K562 (cell line): ENCODE measurements around the gene TMIGD3. TPM values are rescaled to one million over a fixed set of nuclear protein-coding genes. Genes with fewer than 3 reads are reported as not detected.

Experiments used
- ATAC-seq: fragments of 200-7000 bp; cut with Tn5 transposase; 3 replicates; pipeline ENCODE4 v1.9.1; 2020; ENCODE audit warnings: moderate library complexity
- BruUV-seq: library from RNA; stranded (reverse); fragments of 400-500 nt; replicated peaks from 2 replicates; lab custom pipeline; 2021; lab: Mats Ljungman, UMichigan
- CTCF ChIA-PET: fragments of 300-600 bp; formaldehyde crosslinking; extraction: SDS; loops from one replicate; lab custom pipeline; 2021; ENCODE audit warnings: low intra/inter-chr PET ratio; lab: Yijun Ruan, JAX
- POLR2A ChIA-PET: fragments of 300-600, 350-650 bp; sonication (Branson Sonifier 250); formaldehyde crosslinking; extraction: SDS; loops from one replicate; lab custom pipeline; 2021; ENCODE audit warnings: antibody characterized with exemption, inconsistent platforms; lab: Yijun Ruan, JAX
- DNase-seq, 4 experiments: peaks; one replicate each; pipeline versions ENCODE4 v3.0.0 to v3.0.0-alpha.2; 2011 to 2018; ENCODE audit warnings: low spot score in 3 of 4, mixed read lengths in 3 of 4; ENCODE audit errors: extremely low read depth in 1 of 4
- FAIRE-seq: peaks from 2 replicates; lab custom pipeline; 2011; peaks lifted over from hg19 to GRCh38; lab: Jason Lieb, UNC
- H2AFZ ChIP-seq: 2 replicates; pipeline ENCODE4 v1.6.0; 2011; ENCODE audit warnings: low read depth, low read length, control low read depth, inconsistent platforms
- H3K27ac ChIP-seq: fragments of 200-600 bp; 3 replicates; pipeline ENCODE4 v1.8.0; 2011; ENCODE audit warnings: low read depth, mild to moderate bottlenecking, control low read depth, inconsistent platforms, low read length, moderate library complexity, mixed read lengths; ENCODE audit errors: extremely low read depth
- H3K27me3 ChIP-seq, 2 experiments: fragments of 300-600 bp in 1 of 2; 2 replicates in 1 of 2; 3 replicates in 1 of 2; pipeline versions ENCODE4 v1.6.0 to v1.8.0; 2011; ENCODE audit warnings: inconsistent platforms in 2 of 2, low read length in 2 of 2, mild to moderate bottlenecking in 1 of 2, mixed read lengths in 1 of 2, moderate library complexity in 1 of 2; ENCODE audit not compliant: control insufficient read depth in 2 of 2, insufficient read depth in 2 of 2
- H3K36me3 ChIP-seq: fragments of 300-600 bp; 3 replicates; pipeline ENCODE4 v1.8.0; 2011; ENCODE audit warnings: mild to moderate bottlenecking, low read length, inconsistent platforms; ENCODE audit not compliant: control insufficient read depth, insufficient read depth
- H3K4me1 ChIP-seq, 2 experiments: fragments of 200-600 bp in 1 of 2; replicated peaks in 1 of 2; 2 replicates in 1 of 2; 3 replicates in 1 of 2; pipeline versions ENCODE4 v1.5.1 to v1.8.0; 2011; ENCODE audit warnings: inconsistent platforms in 2 of 2, low read length in 2 of 2, mild to moderate bottlenecking in 1 of 2, mixed read lengths in 1 of 2, moderate library complexity in 1 of 2; ENCODE audit not compliant: control insufficient read depth in 2 of 2, insufficient read depth in 2 of 2
- H3K4me2 ChIP-seq: 2 replicates; pipeline ENCODE4 v1.6.1; 2011; ENCODE audit warnings: low read length, control low read depth, inconsistent platforms, mixed read lengths; ENCODE audit not compliant: insufficient read depth
- H3K4me3 ChIP-seq: fragments of 200-600 bp; sonication (generic), shearing (Covaris generic); 2 replicates; pipeline ENCODE4 v1.5.1; 2016; ENCODE audit warnings: control low read depth, inconsistent platforms
- H3K79me2 ChIP-seq: fragments of 200-600 bp; 3 replicates; pipeline ENCODE4 v1.8.0; 2011; ENCODE audit warnings: low read length, inconsistent platforms; ENCODE audit not compliant: control insufficient read depth, insufficient read depth
- H3K9ac ChIP-seq, 2 experiments: 2 replicates each; pipeline versions ENCODE4 v1.6.0 to v1.6.1; 2011; ENCODE audit warnings: low read depth in 2 of 2, low read length in 2 of 2, control low read depth in 1 of 2, inconsistent platforms in 1 of 2, mild to moderate bottlenecking in 1 of 2, mixed read lengths in 1 of 2; ENCODE audit not compliant: insufficient read depth in 1 of 2
- H3K9me1 ChIP-seq: one replicate; pipeline ENCODE4 v1.6.0; 2011; ENCODE audit warnings: inconsistent platforms, mild to moderate bottlenecking, low read length, moderate library complexity; ENCODE audit not compliant: control insufficient read depth, insufficient read depth
- H3K9me3 ChIP-seq: replicated peaks from 2 replicates; pipeline ENCODE4 v1.5.1; 2011; ENCODE audit warnings: low read depth, low read length, inconsistent platforms; ENCODE audit not compliant: control insufficient read depth, insufficient read depth
- H4K20me1 ChIP-seq: replicated peaks from 2 replicates; pipeline ENCODE4 v1.6.1; 2011; ENCODE audit warnings: low read length, inconsistent platforms, mixed read lengths; ENCODE audit not compliant: control insufficient read depth, insufficient read depth
- ARID3B ChIP-seq: fragments of 250-450 bp; sonication (Bioruptor Pico); IDR thresholded peaks from 2 replicates; pipeline ENCODE4 v1.4.0; 2020; ENCODE audit warnings: borderline replicate concordance
- CHD2 ChIP-seq: IDR thresholded peaks from 2 replicates; pipeline ENCODE4 v1.6.1; 2011; ENCODE audit warnings: low read depth, low read length
- HES1 ChIP-seq: fragments of 450-650 bp; IDR thresholded peaks from 2 replicates; pipeline ENCODE4 v1.6.1; 2016; ENCODE audit warnings: low read depth, mild to moderate bottlenecking, moderate library complexity
- HEY1 ChIP-seq: fragments of 250-450 bp; sonication (Bioruptor Pico); IDR thresholded peaks from 2 replicates; pipeline ENCODE4 v1.5.0; 2020; ENCODE audit warnings: mild to moderate bottlenecking, moderate library complexity, borderline replicate concordance
- JUN ChIP-seq, 2 experiments: sonication (generic) in 1 of 2; formaldehyde crosslinking in 1 of 2; IDR thresholded peaks; 2 replicates each; pipeline versions ENCODE4 v1.6.1 to v1.8.0; 2012 to 2022; ENCODE audit warnings: borderline replicate concordance in 2 of 2, mild to moderate bottlenecking in 2 of 2, improper control_type of control experiment in 1 of 2, low read depth in 1 of 2, low read length in 1 of 2, missing genetic modification reagents in 1 of 2
- NCOA1 ChIP-seq: fragments of 450-650 bp; IDR thresholded peaks from 2 replicates; pipeline ENCODE4 v1.6.1; 2016; ENCODE audit warnings: low read depth
- NFE2 ChIP-seq: IDR thresholded peaks from 2 replicates; pipeline ENCODE4 v1.6.1; 2014; ENCODE audit warnings: antibody characterized with exemption, low read depth
- POLR3A ChIP-seq: IDR thresholded peaks from 2 replicates; pipeline ENCODE4 v1.6.1; 2011; ENCODE audit warnings: borderline replicate concordance, mild to moderate bottlenecking, moderate library complexity; ENCODE audit not compliant: insufficient read length, insufficient read depth; ENCODE audit errors: extremely low read depth
- SMC3 ChIP-seq: conservative IDR thresholded peaks from 2 replicates; pipeline ENCODE4 v1.6.1; 2011; ENCODE audit warnings: low read depth, low read length, improper control_type of control experiment; ENCODE audit not compliant: insufficient read depth
- ZMIZ1 ChIP-seq, 2 experiments: fragments of 150-350 bp in 1 of 2; IDR thresholded peaks; 2 replicates each; pipeline ENCODE4 v1.6.1; 2012 to 2016; ENCODE audit warnings: low read depth in 2 of 2, low read length in 2 of 2, mild to moderate bottlenecking in 1 of 2, moderate library complexity in 1 of 2
- ZNF121 ChIP-seq: sonication (generic); formaldehyde crosslinking; conservative IDR thresholded peaks from 2 replicates; pipeline ENCODE4 v1.8.0; 2022; ENCODE audit warnings: missing genetic modification reagents
- ZNF586 ChIP-seq: fragments of 450-650 bp; formaldehyde crosslinking; conservative IDR thresholded peaks from 2 replicates; pipeline ENCODE4 v1.4.0; 2020; ENCODE audit warnings: mild to moderate bottlenecking, moderate library complexity
- ZNF655 ChIP-seq: fragments of 250-450 bp; sonication (Bioruptor Pico); IDR thresholded peaks from 2 replicates; pipeline ENCODE4 v1.5.0; 2021
- ZNF830 ChIP-seq: fragments of 250-450 bp; sonication (Bioruptor Pico); IDR thresholded peaks from 2 replicates; pipeline ENCODE4 v1.5.0; 2021; ENCODE audit warnings: mild to moderate bottlenecking
- ZZZ3 ChIP-seq: fragments of 450-650 bp; IDR thresholded peaks from 2 replicates; pipeline ENCODE4 v1.6.1; 2016; ENCODE audit warnings: antibody characterized with exemption, mild to moderate bottlenecking, moderate library complexity
- WGBS: fragments of 100-300 bp; shearing (Covaris generic); methylation state at CpG from one replicate; pipeline ENCODE4 v1.1.6; 2016; ENCODE audit warnings: low coverage, mixed read lengths; ENCODE audit not compliant: insufficient coverage; ENCODE audit errors: missing lambda C conversion rate; 5-methylcytosine and 5-hydroxymethylcytosine counted together
- in situ Hi-C: fragments of 300-500 bp; cut with MboI; formaldehyde crosslinking; loops from 4 replicates; pipeline ENCODE4 v1.15.0; 2018; ENCODE audit warnings: inconsistent platforms, mixed read lengths
- intact Hi-C: fragments of 100-400 bp; cut with micrococcal nuclease; formaldehyde crosslinking; loops from 2 replicates; pipeline ENCODE4 v1.14.2; 2022
- polyA plus RNA-seq, 8 experiments: library from polyadenylated mRNA; depleted of rRNA in 4 of 8; stranded (reverse) in 5 of 8; unstranded in 3 of 8; fragments of >200 nt; fragmentation: Nextera tagmentation in 2 of 8; fragmentation: Illumina TruSeq in 1 of 8; extraction: Ambion mirVana in 2 of 8; extraction: Trizol in 1 of 8; gene quantifications; 2 replicates each; pipeline versions ENCODE4 v1.2.1 to v1.2.3, GENCODE V29; 2011 to 2014; ENCODE audit warnings: inconsistent platforms in 1 of 8, missing spikeins in 1 of 8
- total RNA-seq, 7 experiments: library from RNA; depleted of rRNA in 6 of 7; stranded (reverse); fragments of >200 nt in 6 of 7; fragmentation: Illumina TruSeq in 2 of 7; extraction: Trizol in 2 of 7; gene quantifications; 2 replicates each; pipeline versions ENCODE4 v1.2.1 to v1.2.3, GENCODE V29; 2011 to 2021; ENCODE audit warnings: low replicate concordance in 1 of 7

The TMIGD3 gene
- total and polyA plus RNA-seq, 9 of the 15 experiments (the other 6 are each of a cell fraction or from before 2014, with no cell fraction given) = 0.11 to 0.13 (median 0.11) TPM; not detected in 6

GRCh38 chr1:111538343-111539025, 35.1 kb upstream of the TMIGD3 start:
- no peaks in the 10 kb centered on the region for H3K4me1 ChIP-seq
- H3K9ac ChIP-seq = no peak overlapping the region
- H3K9me1 ChIP-seq = no peaks in the 10 kb centered on the region
- no peak overlapping the region for H3K27ac ChIP-seq
- CTCF ChIA-PET = no interaction called here
- ATAC-seq = no peak
- 0% methylated on average over 6 of the region's 6 CpGs for WGBS
- POLR2A ChIA-PET = no interaction called here
- no peak overlapping the region for H3K4me2 ChIP-seq
- BruUV-seq = no TSS peak
- peaks cover 33 to 35% of the 10 kb centered on the region in 2 experiments for H3K27me3 ChIP-seq
- H4K20me1 ChIP-seq = no peaks in the 10 kb centered on the region
- FAIRE-seq = no peak
- in situ Hi-C loops (no loop called here), intact Hi-C loops (no loop called here)
- no peak overlapping the region for H3K4me3 ChIP-seq
- no peaks in the 10 kb centered on the region for H3K9me3 ChIP-seq
- H2AFZ ChIP-seq = no peak overlapping the region
- H3K79me2 ChIP-seq = no peaks in the 10 kb centered on the region
- no peak for DNase-seq
- H3K36me3 ChIP-seq = no peaks in the 10 kb centered on the region
- no peak for TF ChIP-seq ZNF121
- TF ChIP-seq SMC3 = no peak
- no peak for TF ChIP-seq ZNF830 (CRISPR knock-in tag)
- no peak for TF ChIP-seq JUN (IDR thresholded peaks at IDR 0.05; ENCODE audit: borderline replicate concordance, low read depth, low read length)
- no peak for TF ChIP-seq JUN (CRISPR knock-in tag; IDR thresholded peaks at IDR 0.05; ENCODE audit: borderline replicate concordance)
- no peak for TF ChIP-seq HES1
- TF ChIP-seq HEY1 (CRISPR knock-in tag) = no peak
- TF ChIP-seq NFE2 = no peak
- TF ChIP-seq CHD2 = no peak
- TF ChIP-seq ZNF586 (CRISPR knock-in tag) = no peak
- TF ChIP-seq ZMIZ1 (IDR thresholded peaks at IDR 0.05; ENCODE audit: low read depth in 2 of 2, low read length in 2 of 2) = no peak
- TF ChIP-seq NCOA1 = no peak
- no peak for TF ChIP-seq ZZZ3
- no peak for TF ChIP-seq ZNF655
- TF ChIP-seq ARID3B = no peak
- no peak for TF ChIP-seq POLR3A
